Activated CD4-positive, alpha-beta T cell treated with anti-CD3 and anti-CD28 coated beads, Interleukin-2, amount 10 ng/mL, durations not matched to agents 24 days and 14 days (primary cell): ENCODE data around the gene TBC1D9B. TPM values are rescaled to one million over a fixed set of nuclear protein-coding genes. Genes with fewer than 3 reads are reported as not detected.
A peak's percentile ranks its signal among the peaks of the same experiment; 100 is the strongest.

Experiments
- DNase-seq: peaks from one replicate; pipeline ENCODE4 v3.0.0; 2022
- H3K27ac Mint-ChIP-seq: one replicate; pipeline ENCODE4 v1.8.0; 2022; ENCODE audit warnings: mild to moderate bottlenecking, mixed read lengths
- H3K27me3 Mint-ChIP-seq: one replicate; pipeline ENCODE4 v1.8.0; 2022; ENCODE audit warnings: mixed read lengths
- H3K36me3 Mint-ChIP-seq: one replicate; pipeline ENCODE4 v1.8.0; 2022; ENCODE audit warnings: low read depth, mild to moderate bottlenecking, mixed read lengths
- H3K4me1 Mint-ChIP-seq: one replicate; pipeline ENCODE4 v1.8.0; 2021; ENCODE audit warnings: mixed read lengths
- H3K4me3 Mint-ChIP-seq: one replicate; pipeline ENCODE4 v1.8.0; 2022; ENCODE audit warnings: mild to moderate bottlenecking, moderate library complexity, mixed read lengths
- H3K9me3 Mint-ChIP-seq: one replicate; pipeline ENCODE4 v1.8.0; 2021; ENCODE audit warnings: mixed read lengths
- intact Hi-C: fragments of 100-400 bp; cut with micrococcal nuclease; formaldehyde crosslinking; loops from one replicate; pipeline ENCODE4 v1.15.1; 2023
- total RNA-seq: library from RNA; stranded (reverse); gene quantifications from 2 replicates; pipeline ENCODE4 v1.2.3, GENCODE V29; 2022

The TBC1D9B gene
- total RNA-seq, 1 donor from 2014 or later: 138 TPM

- H3K27ac Mint-ChIP-seq: peak overlapping the region; percentile 90
- peaks cover 30% of the 10 kb centered on the region for H3K36me3 Mint-ChIP-seq
- H3K4me3 Mint-ChIP-seq: peak overlapping the region; percentile 79
- H3K4me1 Mint-ChIP-seq: peaks cover 30% of the 10 kb centered on the region
- no peaks in the 10 kb centered on the region for H3K27me3 Mint-ChIP-seq
- no peak for DNase-seq
- no peaks in the 10 kb centered on the region for H3K9me3 Mint-ChIP-seq
- intact Hi-C loops: no loop called here
Measured at GRCh38 chr5:179817890-179818745, 89.6 kb downstream of the TBC1D9B start.

- no peak for DNase-seq
- intact Hi-C loops: no loop called here
- peak overlapping the region; percentile 52 for H3K4me3 Mint-ChIP-seq
- no peaks in the 10 kb centered on the region for H3K27me3 Mint-ChIP-seq
- H3K36me3 Mint-ChIP-seq: peaks cover 28% of the 10 kb centered on the region
- peaks cover 26% of the 10 kb centered on the region for H3K4me1 Mint-ChIP-seq
- peak overlapping the region; percentile 90 for H3K27ac Mint-ChIP-seq
- H3K9me3 Mint-ChIP-seq: no peaks in the 10 kb centered on the region
Measured at GRCh38 chr5:179817470-179817840, 90.2 kb downstream of the TBC1D9B start.

GRCh38 chr5:179816796-179817469 is 90.8 kb downstream of the TBC1D9B start:
- Mint-ChIP-seq H3K4me3 (peak overlapping the region; percentile 52), H3K36me3 (peaks cover 25% of the 10 kb centered on the region), H3K27me3 (no peaks in the 10 kb centered on the region), H3K9me3 (no peaks in the 10 kb centered on the region), H3K27ac (no peak overlapping the region), H3K4me1 (peaks cover 21% of the 10 kb centered on the region)
- no peak for DNase-seq
- intact Hi-C loops: no loop called here

DNA sequence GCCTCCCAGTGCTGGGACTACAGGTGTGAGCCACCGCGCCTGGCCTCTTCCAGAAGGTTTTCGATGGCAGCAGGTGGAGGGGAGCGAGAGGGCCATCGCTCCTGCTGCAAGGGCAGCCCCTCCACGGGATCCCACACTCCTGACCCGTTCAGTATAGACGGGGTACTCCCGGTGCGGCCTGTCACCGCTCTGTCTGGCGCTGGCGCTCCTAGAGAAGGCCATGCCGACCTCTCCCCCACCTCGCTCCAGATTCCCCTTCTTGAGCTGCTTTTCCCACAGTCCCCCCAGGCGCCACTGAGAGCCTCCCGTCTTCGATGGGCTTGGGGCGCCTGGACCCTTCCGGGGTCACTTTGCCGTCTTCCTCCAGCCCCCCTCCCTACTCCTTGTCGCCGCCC is 91.3 kb downstream of the TBC1D9B start:
- H3K9me3 Mint-ChIP-seq: no peaks in the 10 kb centered on the region
- no peak for DNase-seq
- peaks cover 19% of the 10 kb centered on the region for H3K4me1 Mint-ChIP-seq
- no peak overlapping the region for H3K4me3 Mint-ChIP-seq
- H3K27ac Mint-ChIP-seq: no peak overlapping the region
- H3K27me3 Mint-ChIP-seq: no peaks in the 10 kb centered on the region
- H3K36me3 Mint-ChIP-seq: peaks cover 27% of the 10 kb centered on the region
- intact Hi-C loops: no loop called here

DNA sequence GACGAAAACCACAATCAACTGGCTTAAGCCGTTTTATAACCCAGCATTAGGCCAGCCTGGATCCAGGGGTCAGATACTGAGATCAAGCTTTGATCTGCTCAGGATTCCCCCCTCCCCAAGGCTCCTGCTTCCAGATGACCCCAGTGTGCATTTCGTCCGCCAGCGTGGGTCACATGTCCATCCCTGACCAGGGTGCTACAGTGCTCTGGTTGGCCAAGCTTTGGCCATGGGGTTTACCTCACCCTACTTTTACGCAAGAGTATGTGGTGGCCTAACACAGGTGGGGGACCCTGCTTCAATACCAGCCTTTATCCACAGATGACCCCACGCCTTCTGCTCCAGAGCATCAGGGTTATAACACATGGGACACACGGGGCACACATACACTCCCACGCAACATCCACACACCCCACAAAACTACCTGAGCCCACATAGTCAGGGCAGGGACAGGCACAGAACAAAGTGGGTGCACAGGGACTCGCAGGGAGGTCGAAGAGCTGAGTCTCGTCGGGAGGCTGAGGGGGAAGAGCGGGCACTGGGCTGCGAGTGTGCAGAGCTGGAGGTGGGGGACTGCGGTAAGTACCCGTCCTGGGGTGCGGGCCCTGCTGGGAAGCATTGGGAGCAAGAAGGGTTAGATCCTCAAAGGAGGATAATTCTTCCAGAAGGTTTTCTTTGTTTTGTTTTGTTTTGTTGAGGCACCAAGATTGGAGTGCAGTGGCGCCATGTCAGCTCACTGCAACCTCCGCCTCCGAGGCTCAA is 92.0 kb downstream of the TBC1D9B start:
- Mint-ChIP-seq H3K4me1 (peaks cover 19% of the 10 kb centered on the region), H3K9me3 (no peaks in the 10 kb centered on the region), H3K36me3 (peaks cover 32% of the 10 kb centered on the region), H3K27ac (no peak overlapping the region), H3K4me3 (peak overlapping the region; percentile 14), H3K27me3 (no peaks in the 10 kb centered on the region)
- intact Hi-C loops: no loop called here
- DNase-seq: no peak

DNA sequence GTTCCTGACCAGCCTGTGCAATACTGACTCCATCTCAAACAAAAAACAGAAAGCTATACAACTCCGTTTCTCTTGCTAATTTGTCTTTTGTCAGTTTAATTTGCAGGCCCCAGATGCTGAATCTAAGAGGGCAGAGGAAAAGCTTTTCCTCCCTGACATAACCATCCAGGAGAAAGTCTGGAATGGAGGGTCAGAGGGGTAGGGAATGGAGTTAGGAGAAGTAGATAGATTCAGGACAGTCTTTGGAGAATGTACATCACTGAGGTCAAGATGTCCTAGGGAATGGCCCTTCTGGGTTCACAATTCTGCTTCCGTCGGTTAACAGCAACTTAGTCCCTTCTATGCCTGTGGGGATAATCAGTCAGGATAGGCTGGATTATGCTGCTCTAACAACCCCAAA is 93.6 kb downstream of the TBC1D9B start:
- Mint-ChIP-seq H3K9me3 (no peaks in the 10 kb centered on the region), H3K36me3 (peaks cover 33% of the 10 kb centered on the region), H3K4me1 (peaks cover 11% of the 10 kb centered on the region), H3K4me3 (no peak overlapping the region), H3K27ac (no peak overlapping the region), H3K27me3 (no peaks in the 10 kb centered on the region)
- DNase-seq: no peak
- intact Hi-C loops: no loop called here

DNA sequence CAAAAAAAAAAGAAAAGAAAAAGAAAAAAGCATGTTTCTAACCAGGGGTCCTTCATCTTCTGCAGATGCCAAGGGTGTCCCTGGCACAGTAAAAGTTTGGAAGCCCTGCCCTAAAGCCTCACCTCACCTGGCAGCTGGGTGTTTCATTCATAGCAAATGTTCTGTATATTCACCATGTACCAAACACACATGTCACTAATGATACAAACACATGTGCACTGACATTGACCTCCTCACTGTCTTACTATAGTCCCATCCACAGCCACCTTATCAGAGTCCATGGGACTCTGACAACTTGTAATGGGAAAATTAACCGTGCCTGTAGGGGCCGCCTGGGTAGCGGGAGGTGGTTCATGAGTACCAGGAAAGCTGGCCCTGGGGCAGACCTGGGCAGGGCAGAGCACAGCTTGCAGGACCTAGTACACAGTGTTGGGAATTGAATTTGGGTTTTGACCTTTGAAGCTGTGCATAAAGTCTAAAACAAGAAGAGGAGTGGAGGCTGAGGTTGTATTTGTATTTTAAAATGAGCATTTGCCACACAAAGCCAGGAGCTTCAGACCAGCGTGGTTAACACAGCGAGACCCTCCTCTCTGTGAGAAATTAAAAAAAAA is 94.6 kb downstream of the TBC1D9B start:
- H3K36me3 Mint-ChIP-seq: peaks cover 33% of the 10 kb centered on the region
- no peak overlapping the region for H3K27ac Mint-ChIP-seq
- H3K4me1 Mint-ChIP-seq: peaks cover 5% of the 10 kb centered on the region
- DNase-seq: no peak
- H3K9me3 Mint-ChIP-seq: no peaks in the 10 kb centered on the region
- no peak overlapping the region for H3K4me3 Mint-ChIP-seq
- H3K27me3 Mint-ChIP-seq: no peaks in the 10 kb centered on the region
- intact Hi-C loops: no loop called here

- no peaks in the 10 kb centered on the region for H3K27me3 Mint-ChIP-seq
- no peak for DNase-seq
- H3K27ac Mint-ChIP-seq: no peak overlapping the region
- intact Hi-C loops: no loop called here
- H3K4me1 Mint-ChIP-seq: peaks cover 2% of the 10 kb centered on the region
- H3K36me3 Mint-ChIP-seq: peaks cover 33% of the 10 kb centered on the region
- H3K4me3 Mint-ChIP-seq: no peak overlapping the region
- no peaks in the 10 kb centered on the region for H3K9me3 Mint-ChIP-seq
Measured at GRCh38 chr5:179812135-179812825, 95.4 kb downstream of the TBC1D9B start.

Other genes starting within 250 kb of the TBC1D9B start
- gene CBY3, start 226.9 kb downstream of the TBC1D9B start, total RNA-seq: 0.45 and 0.63 TPM in 2 replicates
- gene CANX, start 208.9 kb downstream of the TBC1D9B start, total RNA-seq: 514 and 546 TPM in 2 replicates
- 34.6 and 37.3 TPM in 2 replicates for gene MAML1, start 175.1 kb downstream of the TBC1D9B start, total RNA-seq
- 0.88 and 1.6 TPM in 2 replicates for gene LTC4S, start 113.9 kb downstream of the TBC1D9B start, total RNA-seq
- gene MGAT4B, start 101.0 kb downstream of the TBC1D9B start, total RNA-seq: 126 and 134 TPM in 2 replicates
- gene SQSTM1, start 87.0 kb downstream of the TBC1D9B start, total RNA-seq: 177 and 183 TPM in 2 replicates
- gene MRNIP, start 49.1 kb downstream of the TBC1D9B start, total RNA-seq: 27.6 and 27.8 TPM in 2 replicates
- gene RNF130, start 163.9 kb upstream of the TBC1D9B start, total RNA-seq: 7.3 and 8.9 TPM in 2 replicates